ENCODE data around the gene CIB4.

The CIB4 gene

GRCh38 chr2:26537826-26538475 is 103.2 kb downstream of the CIB4 start:
- no peak for DNase-seq

GRCh38 chr2:26537069-26537825 is 103.9 kb downstream of the CIB4 start:
- no peak for DNase-seq

- no peak for DNase-seq
Measured at GRCh38 chr2:26536371-26537068, 104.6 kb downstream of the CIB4 start.

GRCh38 chr2:26535663-26536275 is 105.4 kb downstream of the CIB4 start:
- no peak for DNase-seq

- no peak for DNase-seq
Measured at GRCh38 chr2:26534865-26535662, 106.1 kb downstream of the CIB4 start.

GRCh38 chr2:26534098-26534864 is 106.9 kb downstream of the CIB4 start:
- no peak for DNase-seq

- no peak for DNase-seq
Measured at GRCh38 chr2:26533661-26534060, 107.5 kb downstream of the CIB4 start.

GRCh38 chr2:26532301-26533250 is 108.6 kb downstream of the CIB4 start:
- no peak for DNase-seq
